ENCODE measurements around the gene LIME1. TPM values are rescaled to one million over a fixed set of nuclear protein-coding genes. Genes with fewer than 3 reads are reported as not detected.

Gene LIME1
- total RNA-seq, 1 donor from 2014 or later, result 8.1 TPM

- Mint-ChIP-seq H3K4me3 (ENCODE audit: unreplicated experiment) (peak overlapping the region; percentile 89), H3K27ac (ENCODE audit: unreplicated experiment) (no peak overlapping the region), H3K9me3 (ENCODE audit: unreplicated experiment) (no peaks in the 10 kb centered on the region), H3K27me3 (ENCODE audit: unreplicated experiment) (peaks cover 12% of the 10 kb centered on the region), H3K36me3 (ENCODE audit: low read depth, unreplicated experiment) (peaks cover 31% of the 10 kb centered on the region), H3K4me1 (ENCODE audit: unreplicated experiment) (peaks cover 15% of the 10 kb centered on the region)
- peak; percentile 42 for DNase-seq (ENCODE audit: low spot score)
- TF ChIP-seq CTCF (IDR thresholded peaks at IDR 0.05; ENCODE audit: unreplicated experiment), result no peak
These were observed 29.5 kb upstream of the LIME1 start for GRCh38 chr20:63706852-63707557.

- peak; percentile 85 for DNase-seq (ENCODE audit: low spot score)
- Mint-ChIP-seq H3K27me3 (ENCODE audit: unreplicated experiment) (peaks cover 12% of the 10 kb centered on the region), H3K9me3 (ENCODE audit: unreplicated experiment) (no peaks in the 10 kb centered on the region), H3K27ac (ENCODE audit: unreplicated experiment) (no peak within 1 kb of the TSS), H3K4me1 (ENCODE audit: unreplicated experiment) (peaks cover 15% of the 10 kb centered on the region), H3K36me3 (ENCODE audit: low read depth, unreplicated experiment) (peaks cover 38% of the 10 kb centered on the region), H3K4me3 (ENCODE audit: unreplicated experiment) (peak within 1 kb of the TSS; percentile 89)
- no peak for TF ChIP-seq CTCF (IDR thresholded peaks at IDR 0.05; ENCODE audit: unreplicated experiment)
These were observed 28.7 kb upstream of the LIME1 start, which contains the start of the genes ARFRP1 and ZGPAT for GRCh38 chr20:63707558-63708300. Gene ARFRP1 (minus strand): TSS chr20:63707976. CDS start chr20:63707091, 885 bp downstream. Gene ZGPAT (plus strand): TSS chr20:63708039. CDS start chr20:63708581, 542 bp downstream.

- Mint-ChIP-seq H3K4me1 (ENCODE audit: unreplicated experiment) (peaks cover 15% of the 10 kb centered on the region), H3K36me3 (ENCODE audit: low read depth, unreplicated experiment) (peaks cover 41% of the 10 kb centered on the region), H3K27ac (ENCODE audit: unreplicated experiment) (no peak overlapping the region), H3K27me3 (ENCODE audit: unreplicated experiment) (peaks cover 10% of the 10 kb centered on the region), H3K4me3 (ENCODE audit: unreplicated experiment) (peak overlapping the region; percentile 85), H3K9me3 (ENCODE audit: unreplicated experiment) (no peaks in the 10 kb centered on the region)
- TF ChIP-seq CTCF (IDR thresholded peaks at IDR 0.05; ENCODE audit: unreplicated experiment), result no peak
- DNase-seq (ENCODE audit: low spot score), result peak; percentile 26
These were observed 27.9 kb upstream of the LIME1 start for GRCh38 chr20:63708301-63709148.

- H3K9me3 Mint-ChIP-seq (ENCODE audit: unreplicated experiment), result no peaks in the 10 kb centered on the region
- H3K36me3 Mint-ChIP-seq (ENCODE audit: low read depth, unreplicated experiment), result peaks cover 44% of the 10 kb centered on the region
- H3K4me3 Mint-ChIP-seq (ENCODE audit: unreplicated experiment), result peak overlapping the region; percentile 85
- TF ChIP-seq CTCF (IDR thresholded peaks at IDR 0.05; ENCODE audit: unreplicated experiment), result no peak
- H3K27ac Mint-ChIP-seq (ENCODE audit: unreplicated experiment), result no peak overlapping the region
- H3K27me3 Mint-ChIP-seq (ENCODE audit: unreplicated experiment), result peaks cover 10% of the 10 kb centered on the region
- peaks cover 15% of the 10 kb centered on the region for H3K4me1 Mint-ChIP-seq (ENCODE audit: unreplicated experiment)
- peak; percentile 5 for DNase-seq (ENCODE audit: low spot score)
These were observed 27.3 kb upstream of the LIME1 start for GRCh38 chr20:63709149-63709527.

Data from endothelial cell (in vitro differentiated cells).